Measurements from ENCODE around the gene RBBP8NL.
"Not testable (repeated sequence)": the region's sequence is repeated elsewhere in the genome, so short reads cannot be mapped to it uniquely, and the experiment has no call there.

Gene RBBP8NL

GRCh38 chr20:62441987-62442539 is 14.7 kb upstream of the RBBP8NL start:
- no peak for DNase-seq

DNA sequence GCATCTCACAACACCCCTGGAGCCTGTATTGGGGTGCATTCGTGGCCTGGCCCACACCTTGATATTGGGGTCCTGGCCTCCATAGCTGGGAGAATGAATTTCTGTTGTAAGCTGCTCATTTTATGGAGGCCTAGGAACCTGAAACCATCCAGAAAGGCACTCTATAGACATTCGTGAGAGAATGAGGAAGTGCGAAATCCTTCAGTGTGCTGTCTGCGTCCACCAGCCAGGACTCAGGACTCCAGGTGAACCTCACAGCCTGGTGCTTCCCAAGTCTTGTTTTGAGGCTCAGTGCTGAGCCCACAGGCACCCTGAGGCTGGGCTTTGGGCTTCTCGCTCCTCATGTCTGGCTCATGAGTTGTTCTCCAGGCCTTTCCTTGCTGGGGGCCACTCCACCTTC is 11.9 kb upstream of the RBBP8NL start:
- DNase-seq = peak in 2 of 3 donors; percentile 4 to 7

DNA sequence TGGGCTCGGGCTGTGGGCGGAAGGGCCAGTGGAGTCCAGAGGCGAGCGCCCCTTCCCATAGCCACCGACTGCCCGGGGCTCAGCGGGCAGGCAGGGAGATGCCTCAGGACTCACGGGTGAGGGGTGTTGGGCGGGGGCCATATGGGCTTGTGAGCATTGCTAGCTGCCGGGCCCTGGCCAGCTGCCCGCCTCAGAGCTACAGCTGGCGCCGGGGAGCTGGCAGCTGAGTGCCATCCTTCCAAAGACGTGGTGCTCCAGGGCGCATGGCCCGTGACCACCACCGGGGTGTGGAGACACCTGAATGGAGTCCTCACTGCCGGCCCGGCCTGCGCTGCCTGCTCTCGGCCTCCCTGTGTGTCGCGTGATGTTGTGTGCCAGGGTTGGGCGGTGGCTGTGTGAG is 10.6 kb upstream of the RBBP8NL start:
- no peak for DNase-seq

DNA sequence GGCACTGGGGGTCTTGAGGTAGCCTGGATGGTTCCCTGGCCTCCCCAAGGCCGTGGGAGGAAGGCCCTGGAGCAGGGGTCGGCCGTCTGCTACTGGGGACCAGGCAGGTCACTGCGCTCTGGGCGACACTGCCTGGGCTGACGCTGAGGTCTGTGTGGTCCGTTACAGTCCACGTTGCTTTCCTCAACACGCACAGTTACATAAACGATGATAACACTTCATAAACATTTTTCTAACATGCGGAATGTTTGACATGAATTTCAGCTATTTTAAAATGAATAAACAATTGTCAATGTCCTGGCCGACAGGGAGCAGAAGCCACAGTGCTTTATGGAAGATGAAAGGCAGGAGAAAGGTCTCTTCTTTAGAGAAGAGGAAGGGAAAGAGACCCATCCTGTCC is 10.2 kb upstream of the RBBP8NL start:
- no peak for DNase-seq

- DNase-seq = no peak
These were observed 9.4 kb upstream of the RBBP8NL start for GRCh38 chr20:62436692-62437091.

GRCh38 chr20:62433658-62434497 is 6.5 kb upstream of the RBBP8NL start:
- DNase-seq = no peak

- no peak for DNase-seq
These were observed 3.6 kb upstream of the RBBP8NL start for GRCh38 chr20:62430866-62431447.

GRCh38 chr20:62430311-62430853 is 3.0 kb upstream of the RBBP8NL start:
- no peak for DNase-seq

- DNase-seq = no peak
These were observed 2.3 kb upstream of the RBBP8NL start for GRCh38 chr20:62429455-62430310.

- DNase-seq = no peak
These were observed 1.3 kb upstream of the RBBP8NL start for GRCh38 chr20:62428396-62429295.

DNA sequence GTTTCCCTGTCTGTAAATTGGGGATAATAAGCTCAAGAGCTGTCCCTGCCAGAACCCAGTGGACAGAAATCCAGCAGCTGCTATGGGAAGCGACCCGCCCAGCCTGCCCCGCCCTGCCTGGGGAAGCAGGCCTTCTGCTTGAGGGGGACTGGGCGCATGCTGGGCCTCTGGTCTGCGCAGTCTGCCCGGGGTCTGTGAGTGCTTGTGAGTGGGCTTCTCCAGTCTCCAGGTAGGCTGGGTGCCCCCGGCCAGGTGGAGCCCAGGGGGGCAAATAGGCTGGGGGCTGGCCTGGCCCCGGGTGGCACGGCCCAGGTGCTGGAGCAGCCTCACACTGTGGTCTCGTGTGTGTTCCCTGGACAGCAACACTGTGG is 648 bp upstream of the RBBP8NL start:
- no peak for DNase-seq

DNA sequence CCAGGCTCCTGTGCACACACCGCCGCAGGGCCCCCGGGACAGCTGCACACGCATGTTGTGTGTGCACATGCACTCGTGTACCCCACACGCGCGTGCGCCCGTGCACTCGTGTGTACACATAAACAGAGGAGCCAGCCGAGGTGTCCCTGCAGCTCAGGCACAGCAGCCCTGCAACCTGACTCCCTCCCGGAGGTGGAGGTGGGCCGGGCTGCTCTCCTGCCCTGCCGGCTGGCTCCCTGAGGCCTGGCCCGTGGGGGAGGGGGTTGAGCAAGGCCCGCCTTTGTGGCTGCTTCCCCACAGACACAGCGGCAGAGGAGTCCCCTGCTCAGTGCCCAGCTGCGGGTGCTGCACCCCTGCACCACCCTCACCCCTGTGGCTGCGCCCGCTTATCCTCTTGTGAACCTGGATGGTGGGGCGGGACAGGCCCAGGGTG is 624 bp downstream of the RBBP8NL start:
- DNase-seq = no peak

DNA sequence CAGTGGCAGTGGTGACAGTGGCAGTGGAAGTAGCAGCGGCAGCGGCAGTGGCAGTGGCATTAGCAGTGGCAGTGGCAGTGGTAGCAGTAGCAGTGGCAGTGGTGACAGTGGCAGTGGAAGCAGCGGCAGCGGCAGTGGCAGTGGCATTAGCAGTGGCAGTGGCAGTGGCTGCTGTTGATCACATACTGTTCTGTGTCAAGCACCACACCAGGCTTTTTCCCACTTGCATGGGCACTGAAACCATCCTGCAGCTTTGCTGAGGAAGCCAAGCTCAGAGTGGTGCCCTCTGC is 1.3 kb downstream of the RBBP8NL start:
- DNase-seq = not testable (repeated sequence)

DNA sequence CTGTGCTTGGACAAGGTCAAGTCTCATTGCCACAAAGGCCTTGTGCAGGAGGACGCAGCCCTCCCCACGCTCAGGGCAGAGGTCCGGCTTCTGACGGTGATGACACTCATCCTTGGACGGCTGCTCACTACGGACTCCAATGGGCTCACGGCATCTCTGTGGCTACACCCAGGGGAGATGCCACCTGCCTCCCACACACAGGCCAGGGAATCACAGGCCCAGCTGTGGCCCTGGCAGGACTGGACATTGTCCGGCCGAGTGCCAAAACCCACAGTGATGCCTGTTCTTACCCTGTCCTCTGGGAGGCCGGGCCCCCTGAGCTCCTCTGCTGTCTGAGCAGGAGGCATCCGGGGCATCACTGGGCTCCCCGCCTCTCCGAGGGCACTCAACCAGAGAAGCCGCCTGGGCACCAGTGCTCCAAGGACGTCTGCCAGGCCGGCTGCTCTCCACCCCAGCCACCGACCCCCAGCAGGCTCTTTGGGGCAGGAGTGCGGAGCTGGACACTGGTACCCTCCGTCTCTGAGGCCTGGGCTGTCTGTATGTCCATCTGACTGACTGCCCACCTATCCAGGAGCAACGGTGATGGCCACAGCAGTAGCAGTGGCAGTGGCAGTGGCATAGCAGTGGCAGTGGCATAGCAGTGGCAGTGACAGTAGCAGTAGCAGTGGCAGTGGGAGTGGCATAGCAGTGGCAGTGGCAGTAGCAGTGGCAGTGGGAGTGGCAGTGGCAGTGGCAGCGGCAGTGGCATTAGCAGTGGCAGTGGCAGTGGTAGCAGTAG is 1.9 kb downstream of the RBBP8NL start:
- no peak for DNase-seq

- DNase-seq = no peak
These were observed 2.9 kb downstream of the RBBP8NL start for GRCh38 chr20:62424249-62425107.

GRCh38 chr20:62423326-62423706 is 4.0 kb downstream of the RBBP8NL start:
- no peak for DNase-seq

- no peak for DNase-seq
These were observed 4.6 kb downstream of the RBBP8NL start for GRCh38 chr20:62422636-62423325.

GRCh38 chr20:62421716-62421990 is 5.7 kb downstream of the RBBP8NL start:
- DNase-seq = no peak

DNA sequence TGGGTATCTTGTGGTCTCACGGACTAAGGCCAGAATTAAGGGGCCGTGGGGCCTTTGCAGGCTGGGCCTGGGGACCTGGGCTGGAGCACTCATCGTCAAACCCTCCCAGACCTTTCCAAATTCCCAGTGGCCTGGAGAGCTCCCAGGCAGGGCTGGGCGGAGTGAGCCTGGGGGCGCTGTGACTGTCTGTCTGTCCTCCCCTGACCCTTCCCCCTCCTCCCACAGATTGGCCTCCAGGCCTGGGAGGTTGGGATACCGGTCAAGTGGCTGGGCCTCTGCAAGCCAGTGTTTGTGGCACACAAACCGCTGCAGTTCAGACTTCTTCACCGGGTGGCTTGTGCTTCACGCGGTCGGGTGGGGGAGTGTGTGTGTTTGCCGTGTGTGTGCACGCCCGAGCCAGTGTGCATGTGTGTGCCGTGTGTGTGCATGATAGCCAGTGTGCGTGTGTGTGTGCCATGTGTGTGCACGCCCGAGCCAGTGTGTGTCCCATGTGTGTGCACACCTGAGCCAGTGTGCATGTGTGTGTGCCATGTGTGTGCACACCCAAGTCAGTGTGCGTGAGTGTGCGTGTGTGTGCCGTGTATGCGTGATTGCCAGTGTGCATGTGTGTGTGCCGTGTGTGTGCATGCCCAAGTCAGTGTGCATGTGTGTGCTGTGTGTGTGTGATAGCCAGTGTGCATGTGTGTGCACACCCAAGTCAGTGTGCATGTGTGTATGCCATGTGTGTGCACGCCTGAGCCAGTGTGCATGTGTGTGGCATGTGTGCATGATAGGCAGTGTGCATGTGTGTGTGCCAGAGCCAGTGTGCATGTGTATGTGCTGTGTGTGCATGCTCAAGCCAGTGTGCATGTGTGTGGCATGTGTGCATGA is 6.3 kb downstream of the RBBP8NL start:
- no peak for DNase-seq
